Naive thymus-derived CD8-positive, alpha-beta T cell (primary cell): ENCODE measurements around the gene PRX. TPM values are rescaled to one million over a fixed set of nuclear protein-coding genes. Genes with fewer than 3 reads are reported as not detected.

Source experiments
- ATAC-seq, 2 donors: fragments of 150-1000 bp; cut with Tn5 transposase in 1 of 2; sonication (Bioruptor Pico), chemical (Tn5 transposase) in 1 of 2; 1 replicate in 1 of 2; 2 replicates in 1 of 2; pipeline ENCODE4 v1.10.0; 2021; ENCODE audit warnings: mild to moderate bottlenecking in 2 of 2, moderate library complexity in 2 of 2
- POLR2A ChIA-PET: fragments of 350-600 bp; sonication (Branson Sonifier 250); formaldehyde crosslinking; loops from one replicate; lab custom pipeline; 2021; ENCODE audit warnings: antibody characterized with exemption; lab: Charles Lee
- DNase-seq, 10 donors: peaks; one replicate each; pipeline versions ENCODE4 v3.0.0 to v3.0.0-alpha.2; 2020 to 2022
- H3K27ac Mint-ChIP-seq, 10 donors: one replicate each; pipeline ENCODE4 v1.8.0; 2020 to 2022; ENCODE audit warnings: mild to moderate bottlenecking in 10 of 10, mixed read lengths in 10 of 10, moderate library complexity in 4 of 10, inconsistent platforms in 1 of 10
- H3K27me3 Mint-ChIP-seq, 5 donors: one replicate each; pipeline ENCODE4 v1.8.0; 2021 to 2022; ENCODE audit warnings: mixed read lengths in 5 of 5
- H3K36me3 Mint-ChIP-seq, 3 donors: one replicate each; pipeline ENCODE4 v1.8.0; 2020 to 2022; ENCODE audit warnings: mixed read lengths in 3 of 3, mild to moderate bottlenecking in 2 of 3, inconsistent platforms in 1 of 3
- H3K4me1 Mint-ChIP-seq, 4 donors: one replicate each; pipeline ENCODE4 v1.8.0; 2021 to 2022; ENCODE audit warnings: mixed read lengths in 4 of 4
- H3K4me3 Mint-ChIP-seq, 10 donors: one replicate each; pipeline ENCODE4 v1.8.0; 2020 to 2022; ENCODE audit warnings: mild to moderate bottlenecking in 10 of 10, mixed read lengths in 10 of 10, moderate library complexity in 6 of 10, inconsistent platforms in 1 of 10
- H3K9me3 Mint-ChIP-seq, 9 donors: one replicate each; pipeline ENCODE4 v1.8.0; 2020 to 2022; ENCODE audit warnings: mixed read lengths in 9 of 9, mild to moderate bottlenecking in 3 of 9, inconsistent platforms in 1 of 9, moderate library complexity in 1 of 9
- microRNA-seq: library from miRNA; unstranded; fragments of <30 nt; microRNA quantifications from one replicate; pipeline ENCODE4 v1.2.0, GENCODE V29; 2022; ENCODE audit warnings: borderline microRNAs expressed
- polyA plus RNA-seq, 3 donors: library from polyadenylated mRNA; unstranded; fragments of 300-500 nt; fragmentation: Illumina TruSeq; gene quantifications; one replicate each; pipeline ENCODE4 v1.2.3, GENCODE V29; 2021
- total RNA-seq, 8 experiments: library from RNA in 2 of 8; stranded (reverse) in 2 of 8; gene quantifications; one replicate each; pipeline ENCODE4 v1.2.3 and lab custom pipeline; 2021 to 2026

Gene PRX
- total and polyA plus RNA-seq, 5 experiments from 2014 or later = 0.39 to 4.0 (median 0.49) TPM

DNA sequence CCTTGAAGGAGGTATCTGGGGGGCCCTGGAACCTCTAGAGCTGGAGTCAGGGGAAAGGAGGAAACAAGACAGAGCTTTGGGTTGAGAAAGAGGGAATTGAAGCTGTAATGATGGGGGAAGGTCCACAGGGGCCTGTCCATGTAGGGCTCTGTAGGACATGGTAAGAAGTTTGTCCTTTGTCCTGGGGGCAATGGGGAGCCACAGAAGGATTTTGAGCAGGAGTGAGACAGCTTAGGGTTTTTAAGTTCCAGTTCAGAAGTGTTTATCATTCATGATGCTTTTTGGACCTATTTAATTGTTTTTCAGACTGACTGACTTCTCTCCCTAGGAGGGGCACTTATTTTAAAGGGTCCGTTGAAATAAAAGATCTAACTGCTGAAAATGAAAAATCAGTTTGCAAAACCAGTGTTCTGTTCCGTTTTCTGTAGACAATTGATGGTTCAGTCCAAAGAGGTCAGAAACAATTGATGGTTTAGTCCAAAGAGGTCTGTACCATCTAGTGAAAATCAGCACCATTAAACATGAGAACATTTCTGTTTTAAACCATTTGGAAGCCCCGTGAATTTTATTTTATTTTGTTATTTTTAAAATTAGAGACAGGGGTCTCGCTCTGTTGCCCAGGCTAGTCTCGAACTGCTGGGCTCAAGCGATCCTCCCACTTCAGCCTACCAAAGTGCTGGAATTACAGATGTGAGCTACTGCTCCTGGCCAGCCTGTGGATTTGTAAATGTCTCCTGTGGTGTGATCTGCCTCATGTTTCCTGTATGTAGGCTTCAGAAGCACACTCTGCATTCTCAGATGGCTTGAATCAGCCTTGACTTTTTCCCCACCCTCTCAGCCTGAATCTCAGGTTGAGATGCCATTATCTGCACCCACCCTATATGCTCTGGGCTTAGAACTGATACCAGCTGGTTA, 56.2 kb downstream of the PRX start:
- H3K36me3 Mint-ChIP-seq = peaks cover 0 to 21% (median 4%) of the 10 kb centered on the region in 3 donors
- H3K4me3 Mint-ChIP-seq = no peak overlapping the region
- peaks cover 17 to 36% (median 28%) of the 10 kb centered on the region in 4 donors for H3K4me1 Mint-ChIP-seq
- DNase-seq (no peak), ATAC-seq (no peak)
- no peaks in the 10 kb centered on the region for H3K27me3 Mint-ChIP-seq
- POLR2A ChIA-PET = no interaction called here
- H3K27ac Mint-ChIP-seq = peak overlapping the region in 2 of 10 donors; percentile 80 to 84
- H3K9me3 Mint-ChIP-seq = no peaks in the 10 kb centered on the region

DNA sequence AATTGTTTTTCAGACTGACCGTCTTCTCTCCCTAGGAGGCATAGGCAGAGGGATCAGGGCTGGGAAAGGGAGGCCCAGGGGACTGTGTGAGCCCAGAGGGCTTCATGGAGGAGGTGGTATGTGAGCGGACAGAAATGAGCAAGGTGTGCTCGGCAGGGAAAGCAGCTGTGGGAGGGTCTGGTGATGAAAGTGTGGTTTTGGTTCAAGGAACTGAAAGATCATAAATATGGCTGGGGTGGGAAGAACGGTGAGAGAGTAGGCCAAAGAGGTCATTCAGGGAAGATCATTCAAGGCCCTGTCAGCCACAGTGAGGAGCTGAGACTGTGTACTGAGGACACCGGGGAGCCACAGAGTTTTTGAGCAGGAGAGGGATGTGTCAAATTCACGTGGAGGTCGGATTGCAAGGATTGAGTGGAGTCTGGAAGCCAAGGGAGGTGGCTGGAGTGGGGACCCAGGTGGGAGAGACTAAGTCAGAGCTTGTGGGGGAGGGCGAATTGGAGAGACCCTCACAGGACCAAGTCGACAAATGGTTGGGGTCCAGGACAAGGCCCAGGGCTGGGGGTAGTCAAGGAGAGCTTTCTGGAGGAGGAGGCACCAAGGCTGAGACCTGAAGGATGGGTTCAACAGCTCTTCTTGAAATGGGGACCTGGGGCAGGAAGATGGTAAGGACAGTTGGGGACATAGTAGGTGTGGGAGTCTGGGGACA, 57.0 kb downstream of the PRX start:
- ATAC-seq = no peak

DNA sequence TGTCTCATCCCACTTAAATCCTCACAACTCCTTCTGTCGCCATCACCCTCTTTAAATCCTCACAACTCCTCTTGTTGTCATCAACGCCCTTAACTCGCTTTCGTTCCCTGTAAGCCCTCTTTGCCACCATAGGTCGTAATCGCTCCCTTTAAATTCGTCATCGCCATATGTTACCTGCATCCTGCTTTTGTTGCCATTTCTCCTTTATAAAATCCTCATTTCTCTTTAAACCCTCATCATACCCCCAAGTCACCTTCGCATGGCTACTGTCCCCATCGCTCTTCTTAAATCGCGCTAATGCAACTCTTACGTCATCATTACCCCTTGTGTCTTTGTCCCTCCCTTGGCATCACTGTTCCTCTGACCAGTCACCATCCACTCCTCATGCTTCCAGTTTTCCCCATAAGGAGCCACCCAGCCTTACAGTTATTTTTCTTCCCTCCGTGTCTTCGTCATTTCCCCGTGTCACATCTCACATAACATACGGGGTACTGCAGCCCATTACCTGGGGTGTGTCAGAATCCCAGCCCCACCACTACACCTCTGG, 64.1 kb downstream of the PRX start:
- Mint-ChIP-seq H3K4me1 (peaks cover 18 to 54% (median 36%) of the 10 kb centered on the region in 4 donors), H3K9me3 (no peaks in the 10 kb centered on the region), H3K4me3 (peak overlapping the region; percentile 83 to 98 (median 94)), H3K27me3 (no peaks in the 10 kb centered on the region), H3K36me3 (peaks cover 0 to 2% (median 0%) of the 10 kb centered on the region in 3 donors), H3K27ac (peak overlapping the region; percentile 90 to 98 (median 94))
- peak in 1 of 10 donors; percentile 5 for DNase-seq
- no peak for ATAC-seq
- POLR2A ChIA-PET = interaction anchor here (0.6 to 2.1 kb wide), 11 partner anchors 40 to 429 kb away, joined by 3 to 16 read pairs (median 5); partner anchors contain the start of genes AKT2, BLVRB, RAB4B and SERTAD1

More for the DNA sequence above, 57.0 kb downstream of the PRX start:
- no peak for DNase-seq
- Mint-ChIP-seq H3K4me3 (no peak overlapping the region), H3K4me1 (peaks cover 18 to 37% (median 30%) of the 10 kb centered on the region in 4 donors), H3K27ac (peak overlapping the region in 5 of 10 donors; percentile 5 to 90 (median 80)), H3K9me3 (no peaks in the 10 kb centered on the region), H3K27me3 (no peaks in the 10 kb centered on the region), H3K36me3 (peaks cover 0 to 20% (median 4%) of the 10 kb centered on the region in 3 donors)
- POLR2A ChIA-PET = no interaction called here

DNA sequence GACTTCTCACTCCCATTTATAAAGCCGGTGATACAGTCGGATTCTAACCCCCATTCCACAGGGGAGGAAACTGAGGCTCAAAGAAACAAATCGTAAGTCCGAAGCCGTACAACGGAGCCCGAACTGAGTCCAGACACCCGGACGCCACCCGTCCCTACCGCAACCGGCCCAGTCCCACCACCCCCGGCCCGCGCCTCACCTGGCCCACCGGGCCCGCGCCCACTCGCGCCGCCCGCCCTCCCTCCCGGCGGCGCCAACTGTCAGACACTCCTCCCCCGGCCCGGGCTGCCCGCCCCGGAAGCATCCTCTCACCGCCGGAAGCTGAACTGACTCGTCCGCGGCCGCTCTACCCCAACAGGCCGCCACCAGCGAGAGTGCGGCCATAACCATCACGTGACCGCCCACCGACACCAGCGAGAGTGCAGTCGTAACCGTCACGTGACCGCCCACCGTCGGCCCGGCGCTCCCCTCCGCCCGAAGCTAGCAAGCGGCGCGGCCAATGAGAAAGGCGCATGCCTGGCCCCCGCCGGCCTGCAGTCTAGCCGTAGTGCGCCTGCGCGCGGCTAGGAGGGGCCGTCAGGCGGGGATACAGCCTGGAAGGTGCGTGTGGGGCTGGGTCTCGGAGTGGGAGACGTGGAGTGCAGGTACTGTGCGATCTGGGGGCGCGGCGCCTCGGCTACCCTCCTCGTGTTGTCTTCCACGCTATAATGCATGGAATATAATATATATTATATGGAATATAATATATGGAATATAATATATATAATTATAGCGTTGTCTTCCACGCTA, 64.9 kb downstream of the PRX start, which contains the start of the genes C19orf47 and PLD3:
Gene C19orf47 (minus strand): TSS at position 273 of the 789 bp plus-strand sequence. CDS start 6,540 bp downstream, outside the sequence.
Gene PLD3 (plus strand): TSS at position 571 of the 789 bp plus-strand sequence. CDS start 17,789 bp downstream, outside the sequence.
- H3K4me3 Mint-ChIP-seq = peak within 1 kb of the TSS; percentile 83 to 98 (median 94)
- peaks cover 18 to 57% (median 39%) of the 10 kb centered on the region in 4 donors for H3K4me1 Mint-ChIP-seq
- H3K27me3 Mint-ChIP-seq = no peaks in the 10 kb centered on the region
- ATAC-seq = peak; percentile 92 to 96
- peaks cover 0 to 7% (median 0%) of the 10 kb centered on the region in 3 donors for H3K36me3 Mint-ChIP-seq
- peak; percentile 88 to 99 (median 98) for DNase-seq
- peak within 1 kb of the TSS; percentile 90 to 98 (median 94) for H3K27ac Mint-ChIP-seq
- POLR2A ChIA-PET = interaction anchor here (0.6 to 2.1 kb wide), 12 partner anchors 22 to 430 kb away, joined by 3 to 16 read pairs (median 4); partner anchors contain the start of genes AKT2, BLVRB, RAB4B and SERTAD1
- no peaks in the 10 kb centered on the region for H3K9me3 Mint-ChIP-seq

DNA sequence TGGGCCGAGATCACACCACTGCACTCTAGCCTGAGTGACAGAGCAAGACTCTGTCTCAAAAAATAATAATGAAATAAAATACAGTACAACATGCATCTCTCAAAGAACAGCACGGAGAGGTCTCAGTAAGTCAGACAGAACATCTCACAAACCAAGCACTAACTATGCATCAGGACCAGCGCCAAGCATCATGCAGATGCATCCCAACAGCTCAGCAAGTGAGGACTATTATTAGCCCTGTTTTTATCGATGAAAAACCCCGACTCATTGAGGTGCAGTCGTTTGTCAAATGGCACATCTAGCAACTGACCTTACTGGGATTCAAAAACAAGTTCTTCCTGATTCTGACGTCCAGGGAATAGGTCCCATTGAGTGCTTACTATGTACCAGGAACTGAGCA, 68.8 kb downstream of the PRX start:
- peaks cover 0 to 25% (median 2%) of the 10 kb centered on the region in 3 donors for H3K36me3 Mint-ChIP-seq
- no peaks in the 10 kb centered on the region for H3K27me3 Mint-ChIP-seq
- peak overlapping the region in 1 of 10 donors; percentile 14 for H3K4me3 Mint-ChIP-seq
- no peak for DNase-seq
- POLR2A ChIA-PET = no interaction called here
- no peak for ATAC-seq
- peaks cover 22 to 54% (median 39%) of the 10 kb centered on the region in 4 donors for H3K4me1 Mint-ChIP-seq
- H3K9me3 Mint-ChIP-seq = no peaks in the 10 kb centered on the region
- H3K27ac Mint-ChIP-seq = peak overlapping the region in 2 of 10 donors; percentile 33 to 67

Small RNA genes lying within 50 kb of the gene (microRNA-seq; reads per million reads assigned to microRNA genes)
- gene MIR6796 = not detected

Other genes with a start within 250 kb of the PRX start
- 10 to 100 TPM; 35.4 to 35.6 TPM for gene MAP3K10, start 222.0 kb downstream of the PRX start, total RNA-seq
- under 1 TPM; 0.15 to 0.58 (median 0.35) TPM for gene MAP3K10, start 222.0 kb downstream of the PRX start, polyA plus RNA-seq
- gene TTC9B, start 195.0 kb downstream of the PRX start, total RNA-seq = not detected
- gene TTC9B, start 195.0 kb downstream of the PRX start, polyA plus RNA-seq = not detected
- 1 to 10 TPM; 2.3 to 2.6 TPM for gene CCNP, start 186.7 kb downstream of the PRX start, total RNA-seq
- gene CCNP, start 186.7 kb downstream of the PRX start, polyA plus RNA-seq = under 1 TPM in 1 of 3 donors, not detected in 2; 0.14 TPM
- 100 to 1,000 TPM; 202 to 210 TPM for gene AKT2, start 128.0 kb downstream of the PRX start, total RNA-seq
- 10 to 100 TPM; 21.5 to 26.9 (median 22.9) TPM for gene AKT2, start 128.0 kb downstream of the PRX start, polyA plus RNA-seq
- 10 to 100 TPM; 12.6 to 16.9 TPM for gene C19orf47, start 65.0 kb downstream of the PRX start, total RNA-seq
- gene C19orf47, start 65.0 kb downstream of the PRX start, polyA plus RNA-seq = 10 to 100 TPM in 1 of 3 donors, 1 to 10 TPM in 2; 6.8 to 10.0 (median 9.8) TPM
- 10 to 100 TPM; 92.5 to 98.6 TPM for gene PLD3, start 64.7 kb downstream of the PRX start, total RNA-seq
- 10 to 100 TPM; 46.5 to 87.5 (median 67.5) TPM for gene PLD3, start 64.7 kb downstream of the PRX start, polyA plus RNA-seq
- under 1 TPM; 0.18 to 0.19 TPM for gene HIPK4, start 23.2 kb downstream of the PRX start, total RNA-seq
- not detected for gene HIPK4, start 23.2 kb downstream of the PRX start, polyA plus RNA-seq
- 1 to 10 TPM; 6.2 to 8.1 TPM for gene SERTAD1, start 12.6 kb upstream of the PRX start, total RNA-seq
- 10 to 100 TPM in 1 of 3 donors, 1 to 10 TPM in 2; 2.6 to 10.4 (median 3.5) TPM for gene SERTAD1, start 12.6 kb upstream of the PRX start, polyA plus RNA-seq
- 10 to 100 TPM in 1 of 2 experiments, 1 to 10 TPM in 1; 9.5 to 10.6 TPM for gene SERTAD3, start 31.0 kb upstream of the PRX start, total RNA-seq
- gene SERTAD3, start 31.0 kb upstream of the PRX start, polyA plus RNA-seq = 1 to 10 TPM; 2.3 to 9.2 (median 2.9) TPM
- 10 to 100 TPM; 11.8 to 12.8 TPM for gene BLVRB, start 52.4 kb upstream of the PRX start, total RNA-seq
- gene BLVRB, start 52.4 kb upstream of the PRX start, polyA plus RNA-seq = 10 to 100 TPM; 17.3 to 27.8 (median 22.6) TPM
- under 1 TPM; 0.47 to 0.62 TPM for gene SPTBN4, start 53.6 kb upstream of the PRX start, total RNA-seq
- gene SPTBN4, start 53.6 kb upstream of the PRX start, polyA plus RNA-seq = under 1 TPM in 1 of 3 donors, not detected in 2; 0.13 TPM
- 100 to 1,000 TPM; 116 to 122 TPM for gene SHKBP1, start 163.5 kb upstream of the PRX start, total RNA-seq
- gene SHKBP1, start 163.5 kb upstream of the PRX start, polyA plus RNA-seq = 10 to 100 TPM; 85.3 to 98.9 (median 89.9) TPM
- gene LTBP4, start 188.0 kb upstream of the PRX start, total RNA-seq = 100 to 1,000 TPM in 1 of 2 experiments, 10 to 100 TPM in 1; 87.7 to 114 TPM
- 10 to 100 TPM; 13.4 to 27.4 (median 18.0) TPM for gene LTBP4, start 188.0 kb upstream of the PRX start, polyA plus RNA-seq